Activated naive CD8-positive, alpha-beta T cell treated with anti-CD3 and anti-CD28 coated beads, Interleukin-2, amount 50 U/mL, for 16 hours (primary cell): Measurements from ENCODE around the gene OR8G1.
A peak's percentile ranks its signal among the peaks of the same experiment; 100 is the strongest.
"Not testable (repeated sequence)": the region's sequence is repeated elsewhere in the genome, so short reads cannot be mapped to it uniquely, and the experiment has no call there.

Experiments used
- DNase-seq: peaks from one replicate; pipeline ENCODE4 v3.0.0-alpha.2; 2020; ENCODE audit warnings: low read depth, low spot score

OR8G1 gene

GRCh38 chr11:124240621-124241397 lies at the start of gene OR8G1:
OR8G1 (plus strand) TSS chr11:124241095; CDS start chr11:124249676, 8,581 bp downstream.
- DNase-seq: no peak

GRCh38 chr11:124193221-124194010 lies 47.5 kb upstream of the OR8G1 start:
- DNase-seq: no peak

- no peak for DNase-seq
These were observed 46.4 kb upstream of the OR8G1 start for GRCh38 chr11:124194293-124195188.

- peak; percentile 9 for DNase-seq
These were observed 45.6 kb upstream of the OR8G1 start for GRCh38 chr11:124195189-124195734.

GRCh38 chr11:124197999-124198398 lies 42.9 kb upstream of the OR8G1 start:
- DNase-seq: no peak

GRCh38 chr11:124198897-124199296 lies 42.0 kb upstream of the OR8G1 start:
- DNase-seq: no peak

- DNase-seq: no peak
These were observed 41.2 kb upstream of the OR8G1 start for GRCh38 chr11:124199702-124200101.

- no peak for DNase-seq
These were observed 40.2 kb upstream of the OR8G1 start for GRCh38 chr11:124200671-124201070.

GRCh38 chr11:124202951-124203350 lies 37.9 kb upstream of the OR8G1 start:
- DNase-seq: no peak

- no peak for DNase-seq
These were observed 36.9 kb upstream of the OR8G1 start for GRCh38 chr11:124204008-124204407.

GRCh38 chr11:124207102-124207792 lies 33.6 kb upstream of the OR8G1 start:
- no peak for DNase-seq

- no peak for DNase-seq
These were observed 31.0 kb upstream of the OR8G1 start for GRCh38 chr11:124209824-124210357.

- DNase-seq: no peak
These were observed 30.5 kb upstream of the OR8G1 start for GRCh38 chr11:124210421-124210820.

- DNase-seq: no peak
These were observed 29.6 kb upstream of the OR8G1 start for GRCh38 chr11:124211321-124211720.

- no peak for DNase-seq
These were observed 26.9 kb upstream of the OR8G1 start for GRCh38 chr11:124214027-124214426.

- no peak for DNase-seq
These were observed 21.8 kb upstream of the OR8G1 start for GRCh38 chr11:124219126-124219525.

- DNase-seq: no peak
These were observed 18.5 kb upstream of the OR8G1 start for GRCh38 chr11:124222407-124222806.

GRCh38 chr11:124224618-124225423 lies 16.1 kb upstream of the OR8G1 start:
- not testable (repeated sequence) for DNase-seq

- no peak for DNase-seq
These were observed 15.4 kb upstream of the OR8G1 start for GRCh38 chr11:124225471-124225870.

- no peak for DNase-seq
These were observed 7.5 kb upstream of the OR8G1 start for GRCh38 chr11:124233376-124233775.
